ENCODE results near the gene GSTM5. TPM values are rescaled to one million over a fixed set of nuclear protein-coding genes. Genes with fewer than 3 reads are reported as not detected.

GSTM5 gene
- total RNA-seq, 1 experiment from 2014 or later, result not detected

DNA sequence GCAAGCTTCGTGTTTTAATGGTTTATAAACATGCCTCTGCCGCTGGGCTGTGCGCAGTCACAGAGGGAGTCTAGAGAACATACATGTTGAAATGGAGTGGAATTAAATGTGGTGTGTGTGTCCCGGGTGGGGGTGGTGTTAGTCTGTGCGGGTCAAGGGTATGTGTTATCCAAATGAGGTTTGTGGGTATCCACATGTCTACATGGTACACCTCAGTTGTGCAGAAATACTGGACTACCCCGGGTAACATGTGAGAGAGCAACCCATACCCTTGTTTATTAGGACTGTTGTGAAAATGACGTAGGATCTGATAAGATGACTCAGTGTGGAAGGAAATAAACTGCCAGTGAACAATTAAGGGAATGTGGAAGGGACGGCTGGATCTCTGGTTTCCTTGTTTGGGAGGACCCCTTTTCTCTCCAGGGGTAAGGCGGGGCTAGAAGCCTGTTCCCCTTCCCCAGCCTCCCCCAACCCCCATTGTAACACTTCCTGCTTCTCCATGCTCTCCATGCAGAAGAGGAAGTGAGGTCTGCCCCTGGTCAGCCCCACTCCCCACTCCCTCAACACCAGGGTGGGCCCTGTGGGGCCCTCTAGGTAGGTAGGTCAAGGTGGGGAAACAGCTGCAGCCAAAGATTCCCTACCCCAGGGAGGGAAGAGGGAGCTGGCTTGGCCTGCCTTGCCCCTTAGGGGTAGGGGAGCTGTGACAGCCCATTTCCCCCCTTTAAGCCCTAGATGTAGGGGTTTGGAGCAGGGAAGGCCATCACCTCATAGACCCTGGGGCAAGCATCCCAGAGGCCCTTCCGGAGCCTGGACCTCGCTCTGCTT, 51.0 kb downstream of the GSTM5 start:
- H3K9me2 ChIP-seq (ENCODE audit: insufficient read depth), result no peaks in the 10 kb centered on the region
- H3K4me2 ChIP-seq, result peak overlapping the region; percentile 47
- ChIA-PET CTCF (no interaction called here), POLR2A (ENCODE audit: unreplicated experiment) (no interaction called here)
- no peaks in the 10 kb centered on the region for H3K36me3 ChIP-seq (ENCODE audit: low read depth)
- intact Hi-C loops (cut with micrococcal nuclease; ENCODE audit: unreplicated experiment), result no loop called here
- BruUV-seq (replicated peaks), result no TSS peak
- peak overlapping the region; percentile 29; the same call in 1 of the 2 replicates for H3K27ac ChIP-seq
- 0 out of 2 replicates have a peak, but pooled peaks cover 8% of the 10 kb centered on the region for H3F3A ChIP-seq (ENCODE audit: insufficient read depth, low read depth)
- H2AFZ ChIP-seq, result 0 out of 2 replicates have a peak overlapping the region, but pooled peaks have one; percentile 16
- H4K20me1 ChIP-seq (ENCODE audit: insufficient read depth), result no peaks in the 10 kb centered on the region
- H3K79me2 ChIP-seq (ENCODE audit: low read depth), result no peaks in the 10 kb centered on the region
- no peaks in the 10 kb centered on the region for H3K27me3 ChIP-seq (ENCODE audit: insufficient read depth, low read depth)
- H3K9me3 ChIP-seq (ENCODE audit: insufficient read depth, low read depth), result no peaks in the 10 kb centered on the region
- peak; percentile 31 to 88 for DNase-seq
- peaks cover 16% of the 10 kb centered on the region for H3K4me1 ChIP-seq (replicated peaks; ENCODE audit: insufficient read depth)
- H3K4me3 ChIP-seq, result no peak overlapping the region
- no peak for TF ChIP-seq EZH2 (IDR thresholded peaks at IDR 0.05; ENCODE audit: low read depth)

DNA sequence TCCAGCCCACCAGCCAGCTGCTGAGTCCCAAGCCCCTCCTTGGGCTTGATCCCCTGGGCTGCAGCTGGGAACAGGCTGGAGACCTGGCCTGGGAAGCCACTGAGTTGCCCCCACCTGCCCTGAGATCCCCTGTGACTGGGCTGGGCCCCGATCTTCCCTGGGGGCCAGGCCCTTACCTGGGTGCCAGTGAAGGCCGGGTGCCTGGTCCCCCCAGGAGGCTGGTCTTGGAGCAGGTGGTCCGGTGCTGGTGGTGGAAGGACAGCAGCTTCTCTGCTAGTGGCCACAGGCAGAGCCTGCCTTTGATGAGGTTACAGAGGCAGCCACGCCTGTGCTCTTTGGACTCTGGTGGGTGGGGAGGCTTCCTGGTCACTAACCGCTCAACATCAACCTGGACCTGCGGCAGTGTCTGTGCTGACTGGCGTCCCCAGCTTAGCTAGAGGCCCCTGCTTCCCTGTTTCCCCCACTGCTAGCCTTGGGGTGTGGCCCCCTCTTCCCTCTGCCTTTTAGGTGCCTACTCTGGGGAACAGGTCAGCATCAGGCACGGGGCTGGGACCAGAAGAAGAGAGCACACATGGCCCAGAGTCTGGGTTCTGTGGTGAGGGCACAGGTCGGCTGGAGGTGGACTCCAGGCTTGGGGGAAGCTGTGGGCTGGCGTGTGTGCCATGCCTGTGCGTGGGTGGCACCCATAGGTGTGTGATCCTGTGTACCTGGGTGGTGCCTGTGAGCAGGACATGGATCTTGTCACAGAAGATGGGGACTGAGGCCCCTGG, 51.8 kb downstream of the GSTM5 start, which contains the start of gene EPS8L3:
Gene EPS8L3 (minus strand): TSS at position 278 of the 770 bp plus-strand sequence. CDS start 2,174 bp downstream, outside the sequence.
- peak within 1 kb of the TSS; percentile 47 for H3K4me2 ChIP-seq
- ChIA-PET CTCF (no interaction called here), POLR2A (ENCODE audit: unreplicated experiment) (no interaction called here)
- H3K9me2 ChIP-seq (ENCODE audit: insufficient read depth), result no peaks in the 10 kb centered on the region
- H3K27ac ChIP-seq, result peak within 1 kb of the TSS; percentile 29; the same call in 1 of the 2 replicates
- no peak for TF ChIP-seq EZH2 (IDR thresholded peaks at IDR 0.05; ENCODE audit: low read depth)
- TF ChIP-seq, protein P1, sequence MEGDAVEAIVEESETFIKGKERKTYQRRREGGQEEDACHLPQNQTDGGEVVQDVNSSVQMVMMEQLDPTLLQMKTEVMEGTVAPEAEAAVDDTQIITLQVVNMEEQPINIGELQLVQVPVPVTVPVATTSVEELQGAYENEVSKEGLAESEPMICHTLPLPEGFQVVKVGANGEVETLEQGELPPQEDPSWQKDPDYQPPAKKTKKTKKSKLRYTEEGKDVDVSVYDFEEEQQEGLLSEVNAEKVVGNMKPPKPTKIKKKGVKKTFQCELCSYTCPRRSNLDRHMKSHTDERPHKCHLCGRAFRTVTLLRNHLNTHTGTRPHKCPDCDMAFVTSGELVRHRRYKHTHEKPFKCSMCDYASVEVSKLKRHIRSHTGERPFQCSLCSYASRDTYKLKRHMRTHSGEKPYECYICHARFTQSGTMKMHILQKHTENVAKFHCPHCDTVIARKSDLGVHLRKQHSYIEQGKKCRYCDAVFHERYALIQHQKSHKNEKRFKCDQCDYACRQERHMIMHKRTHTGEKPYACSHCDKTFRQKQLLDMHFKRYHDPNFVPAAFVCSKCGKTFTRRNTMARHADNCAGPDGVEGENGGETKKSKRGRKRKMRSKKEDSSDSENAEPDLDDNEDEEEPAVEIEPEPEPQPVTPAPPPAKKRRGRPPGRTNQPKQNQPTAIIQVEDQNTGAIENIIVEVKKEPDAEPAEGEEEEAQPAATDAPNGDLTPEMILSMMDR (conservative IDR thresholded peaks at IDR 0.05), result no peak
- intact Hi-C loops (cut with micrococcal nuclease; ENCODE audit: unreplicated experiment), result no loop called here
- 0 out of 2 replicates have a peak, but pooled peaks cover 8% of the 10 kb centered on the region for H3F3A ChIP-seq (ENCODE audit: insufficient read depth, low read depth)
- no peaks in the 10 kb centered on the region for H3K79me2 ChIP-seq (ENCODE audit: low read depth)
- H3K36me3 ChIP-seq (ENCODE audit: low read depth), result no peaks in the 10 kb centered on the region
- H3K4me1 ChIP-seq (replicated peaks; ENCODE audit: insufficient read depth), result peaks cover 16% of the 10 kb centered on the region
- no peak for DNase-seq
- no peaks in the 10 kb centered on the region for H4K20me1 ChIP-seq (ENCODE audit: insufficient read depth)
- no TSS peak for BruUV-seq (replicated peaks)
- 0 out of 2 replicates have a peak within 1 kb of the TSS, but pooled peaks have one; percentile 16 for H2AFZ ChIP-seq
- no peaks in the 10 kb centered on the region for H3K27me3 ChIP-seq (ENCODE audit: insufficient read depth, low read depth)
- H3K4me3 ChIP-seq, result no peak within 1 kb of the TSS
- H3K9me3 ChIP-seq (ENCODE audit: insufficient read depth, low read depth), result no peaks in the 10 kb centered on the region

DNA sequence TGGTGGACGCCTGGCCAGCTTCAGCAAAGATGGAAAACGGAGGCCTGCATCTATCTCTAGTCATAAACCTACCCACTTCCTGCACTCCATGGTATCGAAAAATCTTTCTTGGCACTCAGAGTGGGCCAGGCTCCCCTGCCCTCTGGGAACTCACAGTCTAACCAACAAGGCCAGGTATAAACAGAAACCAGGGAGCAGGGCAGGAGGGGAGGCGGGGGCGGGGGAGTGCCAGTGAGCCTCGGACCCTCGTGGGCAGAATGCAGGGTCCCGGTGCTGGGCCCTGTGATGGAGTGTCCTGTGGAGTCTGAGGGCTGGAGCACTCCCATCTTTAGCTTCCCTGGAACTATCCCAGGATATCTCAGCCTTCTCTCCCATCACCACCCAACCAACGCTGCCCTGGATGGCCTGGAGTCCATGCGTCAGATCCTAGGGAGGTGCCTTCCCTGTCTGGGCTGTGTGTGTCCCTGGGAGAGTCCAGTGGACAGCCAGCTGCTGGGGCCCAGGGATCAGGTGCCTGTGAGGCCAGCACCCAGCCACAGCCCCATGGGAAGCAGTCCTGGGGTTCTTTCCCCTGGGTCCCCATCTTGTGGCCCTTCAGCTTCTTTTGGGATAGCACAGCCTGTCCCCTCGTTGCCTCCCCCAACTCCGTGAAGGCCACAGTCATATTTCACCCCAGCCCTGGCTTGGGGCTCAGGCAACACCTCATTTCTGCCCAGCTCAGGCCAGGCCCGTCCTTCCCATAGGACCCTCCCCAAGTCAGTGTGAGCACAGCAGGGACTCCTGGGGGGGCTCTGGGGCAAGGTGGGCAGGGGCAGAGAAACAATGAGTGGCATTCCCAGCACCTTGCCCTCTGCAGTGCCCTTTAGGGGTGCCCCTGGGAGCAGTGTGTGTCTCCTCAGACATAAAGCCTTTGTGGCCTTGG, 52.8 kb downstream of the GSTM5 start:
- no peaks in the 10 kb centered on the region for H3K27me3 ChIP-seq (ENCODE audit: insufficient read depth, low read depth)
- no peaks in the 10 kb centered on the region for H3K9me2 ChIP-seq (ENCODE audit: insufficient read depth)
- H4K20me1 ChIP-seq (ENCODE audit: insufficient read depth), result no peaks in the 10 kb centered on the region
- H2AFZ ChIP-seq, result no peak overlapping the region
- no TSS peak for BruUV-seq (replicated peaks)
- 0 out of 2 replicates have a peak, but pooled peaks cover 8% of the 10 kb centered on the region for H3F3A ChIP-seq (ENCODE audit: insufficient read depth, low read depth)
- no peak overlapping the region for H3K4me3 ChIP-seq
- ChIA-PET POLR2A (ENCODE audit: unreplicated experiment) (no interaction called here), CTCF (no interaction called here)
- H3K79me2 ChIP-seq (ENCODE audit: low read depth), result no peaks in the 10 kb centered on the region
- peaks cover 23% of the 10 kb centered on the region for H3K4me1 ChIP-seq (replicated peaks; ENCODE audit: insufficient read depth)
- H3K27ac ChIP-seq, result no peak overlapping the region
- no peak overlapping the region for H3K4me2 ChIP-seq
- TF ChIP-seq EZH2 (IDR thresholded peaks at IDR 0.05; ENCODE audit: low read depth), result no peak
- TF ChIP-seq, protein P1 (conservative IDR thresholded peaks at IDR 0.05), result no peak
- no peaks in the 10 kb centered on the region for H3K9me3 ChIP-seq (ENCODE audit: insufficient read depth, low read depth)
- intact Hi-C loops (cut with micrococcal nuclease; ENCODE audit: unreplicated experiment), result no loop called here
- H3K36me3 ChIP-seq (ENCODE audit: low read depth), result no peaks in the 10 kb centered on the region
- no peak for DNase-seq
